Measurements from ENCODE around the gene FOXJ3. TPM values are rescaled to one million over a fixed set of nuclear protein-coding genes. Genes with fewer than 3 reads are reported as not detected.

The FOXJ3 gene
- total RNA-seq, 1 donor from 2014 or later, result 49.4 TPM

GRCh38 chr1:42306977-42307376, 28.1 kb downstream of the FOXJ3 start:
- TF ChIP-seq CTCF (conservative IDR thresholded peaks at IDR 0.05), result no peak
- Mint-ChIP-seq H3K36me3 (peaks cover 51% of the 10 kb centered on the region), H3K9me3 (peaks cover 1% of the 10 kb centered on the region), H3K4me3 (no peak overlapping the region), H3K27ac (no peak overlapping the region), H3K4me1 (ENCODE audit: unreplicated experiment) (peaks cover 4% of the 10 kb centered on the region), H3K27me3 (no peaks in the 10 kb centered on the region)
- no peak for DNase-seq (ENCODE audit: extremely low spot score, unreplicated experiment)

DNA sequence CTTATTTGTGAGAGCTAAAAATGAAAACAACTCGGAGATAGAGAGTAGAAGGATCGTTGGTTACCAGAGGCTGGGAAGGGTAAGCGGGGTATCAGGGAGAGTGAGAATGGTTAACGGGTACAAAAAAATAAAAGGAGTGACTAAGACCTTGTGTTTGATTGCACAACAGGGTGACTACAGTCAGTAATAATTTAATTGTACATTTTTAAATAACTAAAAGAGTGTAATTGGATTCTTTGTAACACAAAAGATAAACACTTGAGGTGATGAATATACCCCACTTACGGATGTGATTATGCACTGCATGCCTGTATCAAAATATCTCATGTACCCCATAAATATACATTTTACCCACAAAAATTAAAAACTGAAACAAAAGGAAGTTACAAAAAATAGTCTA, 29.4 kb downstream of the FOXJ3 start:
- Mint-ChIP-seq H3K4me1 (ENCODE audit: unreplicated experiment) (no peaks in the 10 kb centered on the region), H3K27me3 (no peaks in the 10 kb centered on the region), H3K27ac (no peak overlapping the region), H3K36me3 (peaks cover 52% of the 10 kb centered on the region), H3K9me3 (peaks cover 8% of the 10 kb centered on the region), H3K4me3 (no peak overlapping the region)
- TF ChIP-seq CTCF (conservative IDR thresholded peaks at IDR 0.05), result no peak
- DNase-seq (ENCODE audit: extremely low spot score, unreplicated experiment), result no peak

DNA sequence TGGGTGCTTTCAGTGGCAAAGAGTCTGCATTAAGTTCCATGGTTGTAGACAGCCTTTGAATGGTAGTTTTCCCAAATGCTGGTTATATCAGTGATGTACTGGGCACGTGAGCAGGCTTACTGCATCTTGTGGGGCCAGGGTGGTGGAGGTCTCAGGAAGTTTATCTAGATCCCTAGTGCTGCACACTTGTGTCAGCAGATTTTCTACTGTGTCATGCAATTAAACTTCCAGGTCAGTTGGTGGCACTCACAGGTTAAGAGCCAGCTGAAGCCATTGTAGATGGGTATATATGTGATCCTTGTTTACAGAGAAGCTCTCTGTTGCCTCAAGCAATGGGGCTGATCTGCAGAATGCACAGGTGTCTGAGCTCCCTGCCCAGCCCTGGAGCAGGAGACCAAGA, 33.0 kb downstream of the FOXJ3 start:
- H3K36me3 Mint-ChIP-seq, result peaks cover 57% of the 10 kb centered on the region
- H3K4me3 Mint-ChIP-seq, result no peak overlapping the region
- H3K27me3 Mint-ChIP-seq, result no peaks in the 10 kb centered on the region
- H3K9me3 Mint-ChIP-seq, result peaks cover 11% of the 10 kb centered on the region
- no peak for TF ChIP-seq CTCF (conservative IDR thresholded peaks at IDR 0.05)
- H3K4me1 Mint-ChIP-seq (ENCODE audit: unreplicated experiment), result no peaks in the 10 kb centered on the region
- H3K27ac Mint-ChIP-seq, result no peak overlapping the region
- DNase-seq (ENCODE audit: extremely low spot score, unreplicated experiment), result no peak

GRCh38 chr1:42298520-42298919, 36.5 kb downstream of the FOXJ3 start:
- Mint-ChIP-seq H3K27ac (no peak overlapping the region), H3K4me3 (no peak overlapping the region), H3K27me3 (no peaks in the 10 kb centered on the region), H3K4me1 (ENCODE audit: unreplicated experiment) (no peaks in the 10 kb centered on the region), H3K9me3 (peaks cover 21% of the 10 kb centered on the region), H3K36me3 (peaks cover 50% of the 10 kb centered on the region)
- TF ChIP-seq CTCF (conservative IDR thresholded peaks at IDR 0.05), result no peak
- DNase-seq (ENCODE audit: extremely low spot score, unreplicated experiment), result no peak

- Mint-ChIP-seq H3K27ac (no peak overlapping the region), H3K9me3 (peaks cover 13% of the 10 kb centered on the region), H3K27me3 (no peaks in the 10 kb centered on the region), H3K36me3 (peaks cover 46% of the 10 kb centered on the region), H3K4me1 (ENCODE audit: unreplicated experiment) (no peaks in the 10 kb centered on the region), H3K4me3 (no peak overlapping the region)
- no peak for DNase-seq (ENCODE audit: extremely low spot score, unreplicated experiment)
- no peak for TF ChIP-seq CTCF (conservative IDR thresholded peaks at IDR 0.05)
These were observed 39.2 kb downstream of the FOXJ3 start for GRCh38 chr1:42295816-42296215.

GRCh38 chr1:42290130-42290529, 44.9 kb downstream of the FOXJ3 start:
- no peaks in the 10 kb centered on the region for H3K27me3 Mint-ChIP-seq
- H3K4me1 Mint-ChIP-seq (ENCODE audit: unreplicated experiment), result peaks cover 5% of the 10 kb centered on the region
- H3K4me3 Mint-ChIP-seq, result no peak overlapping the region

More at GRCh38 chr1:42290130-42290529, 44.9 kb downstream of the FOXJ3 start:
- H3K36me3 Mint-ChIP-seq, result peaks cover 20% of the 10 kb centered on the region
- no peak for DNase-seq (ENCODE audit: extremely low spot score, unreplicated experiment)
- H3K9me3 Mint-ChIP-seq, result no peaks in the 10 kb centered on the region
- H3K27ac Mint-ChIP-seq, result no peak overlapping the region
- TF ChIP-seq CTCF (conservative IDR thresholded peaks at IDR 0.05), result no peak
